Endothelial cell of umbilical vein (primary cell): Measurements from ENCODE around the gene EMC9. TPM values are rescaled to one million over a fixed set of nuclear protein-coding genes. Genes with fewer than 3 reads are reported as not detected.

ENCODE experiments used
- BruUV-seq: library from RNA; stranded (reverse); fragments of 400-500 nt; replicated peaks from 2 replicates; lab custom pipeline; 2021; lab: Mats Ljungman, UMichigan
- CTCF ChIA-PET: fragments of 300-600, 350-600 bp; sonication (Branson Sonifier 250); formaldehyde crosslinking; loops from one replicate; lab custom pipeline; 2021; ENCODE audit warnings: antibody characterized with exemption, inconsistent platforms; lab: Charles Lee
- POLR2A ChIA-PET: fragments of 300-600, 350-600 bp; sonication (Branson Sonifier 250); formaldehyde crosslinking; loops from one replicate; lab custom pipeline; 2021; ENCODE audit warnings: antibody characterized with exemption, inconsistent platforms; lab: Charles Lee
- DNase-seq: peaks from one replicate; pipeline ENCODE4 v3.0.0-alpha.2; 2011; ENCODE audit warnings: low read depth, low spot score
- FAIRE-seq: peaks from 2 replicates; lab custom pipeline; 2011; peaks lifted over from hg19 to GRCh38; lab: Jason Lieb, UNC
- H2AFZ ChIP-seq: 2 replicates; pipeline ENCODE4 v1.6.0; 2012; ENCODE audit warnings: low read depth, low read length, control low read depth, inconsistent platforms
- H3K27ac ChIP-seq: 2 replicates; pipeline ENCODE4 v1.5.1; 2011; ENCODE audit warnings: low read depth, mild to moderate bottlenecking, control low read depth, low read length, moderate library complexity; ENCODE audit not compliant: insufficient read depth
- H3K27me3 ChIP-seq, 2 experiments: 2 replicates each; pipeline versions ENCODE4 v1.6.0 to v1.6.1; 2011; ENCODE audit warnings: low read length in 2 of 2, mixed read lengths in 1 of 2; ENCODE audit not compliant: control insufficient read depth in 2 of 2, insufficient read depth in 2 of 2
- H3K36me3 ChIP-seq, 2 experiments: 2 replicates in 1 of 2; 3 replicates in 1 of 2; pipeline ENCODE4 v1.5.1; 2011; ENCODE audit warnings: low read length in 2 of 2, mild to moderate bottlenecking in 1 of 2, moderate library complexity in 1 of 2; ENCODE audit not compliant: control insufficient read depth in 2 of 2, insufficient read depth in 2 of 2; ENCODE audit errors: extremely low read depth in 1 of 2
- H3K4me1 ChIP-seq: 3 replicates; pipeline ENCODE4 v1.5.1; 2011; ENCODE audit warnings: mild to moderate bottlenecking, low read length; ENCODE audit not compliant: control insufficient read depth, insufficient read depth; ENCODE audit errors: extremely low read depth
- H3K4me2 ChIP-seq: 2 replicates; pipeline ENCODE4 v1.6.1; 2011; ENCODE audit warnings: low read length, control low read depth, mixed read lengths; ENCODE audit not compliant: insufficient read depth
- H3K4me3 ChIP-seq, 3 experiments: fragments of 200-600 bp in 1 of 3; sonication (generic), shearing (Covaris generic) in 1 of 3; replicated peaks in 1 of 3; 2 replicates each; pipeline ENCODE4 v1.5.1; 2011 to 2016; ENCODE audit warnings: control low read depth in 3 of 3, low read length in 3 of 3, mild to moderate bottlenecking in 2 of 3, inconsistent platforms in 1 of 3, low read depth in 1 of 3, moderate library complexity in 1 of 3; ENCODE audit not compliant: insufficient read depth in 1 of 3
- H3K79me2 ChIP-seq: 2 replicates; pipeline ENCODE4 v1.6.0; 2012; ENCODE audit warnings: low read length, inconsistent platforms; ENCODE audit not compliant: control insufficient read depth, insufficient read depth
- H3K9ac ChIP-seq: replicated peaks from 2 replicates; pipeline ENCODE3; 2011; ENCODE audit warnings: low read length, control low read depth; ENCODE audit not compliant: insufficient read depth; ENCODE audit errors: extremely low read depth
- H3K9me1 ChIP-seq: replicated peaks from 3 replicates; pipeline ENCODE4 v1.6.0; 2011; ENCODE audit warnings: mild to moderate bottlenecking, low read length; ENCODE audit not compliant: control insufficient read depth, insufficient read depth; ENCODE audit errors: extremely low read depth
- H3K9me3 ChIP-seq: replicated peaks from 2 replicates; pipeline ENCODE4 v1.5.1; 2012; ENCODE audit warnings: low read length, inconsistent platforms; ENCODE audit not compliant: control insufficient read depth, insufficient read depth
- H4K20me1 ChIP-seq: replicated peaks from 2 replicates; pipeline ENCODE3; 2011; ENCODE audit warnings: mild to moderate bottlenecking, low read length; ENCODE audit not compliant: control insufficient read depth, insufficient read depth; ENCODE audit errors: extremely low read depth
- EZH2 ChIP-seq: IDR thresholded peaks from 2 replicates; pipeline ENCODE4 v1.6.1; 2012; ENCODE audit warnings: borderline replicate concordance, low read depth, mild to moderate bottlenecking, moderate library complexity, low read length, inconsistent platforms; ENCODE audit not compliant: severe bottlenecking
- FOS ChIP-seq: IDR thresholded peaks from 2 replicates; pipeline ENCODE4 v1.6.1; 2011; ENCODE audit warnings: mild to moderate bottlenecking, low read length, moderate library complexity, borderline replicate concordance; ENCODE audit not compliant: insufficient read depth
- GATA2 ChIP-seq: IDR thresholded peaks from 2 replicates; pipeline ENCODE4 v1.7.0; 2011; ENCODE audit warnings: low read depth, mild to moderate bottlenecking, moderate library complexity, mixed read lengths, low read length; ENCODE audit not compliant: insufficient read length, insufficient read depth
- JUN ChIP-seq: IDR thresholded peaks from 2 replicates; pipeline ENCODE4 v1.6.1; 2011; ENCODE audit warnings: borderline replicate concordance, low read depth; ENCODE audit not compliant: insufficient read length, insufficient read depth
- MYC ChIP-seq: IDR thresholded peaks from one replicate; pipeline ENCODE4 v1.6.1; 2011; ENCODE audit warnings: mild to moderate bottlenecking, low read depth, low read length
- POLR2A ChIP-seq: IDR thresholded peaks from 2 replicates; pipeline ENCODE4 v1.6.1; 2012; ENCODE audit warnings: low read depth, mild to moderate bottlenecking, control low read depth, low read length
- POLR2AphosphoS5 ChIP-seq: IDR thresholded peaks from 2 replicates; pipeline ENCODE4 v1.6.1; 2012; ENCODE audit warnings: low read depth, mild to moderate bottlenecking, control low read depth, low read length, moderate library complexity; ENCODE audit not compliant: insufficient read depth
- dilution Hi-C: fragments of 300-500 bp; cut with MboI; formaldehyde crosslinking; loops from one replicate; pipeline ENCODE4 v1.15.0; 2019; ENCODE audit warnings: low sequenced_read_pairs; ENCODE audit not compliant: extremely low pct_ligation_motif_present
- intact Hi-C: fragments of 100-400 bp; cut with micrococcal nuclease; formaldehyde crosslinking; loops from one replicate; pipeline ENCODE4 v1.10.0; 2022
- polyA plus RNA-seq, 4 experiments: library from polyadenylated mRNA; depleted of rRNA in 3 of 4; stranded (reverse) in 3 of 4; unstranded in 1 of 4; fragments of >200 nt; gene quantifications; 2 replicates each; pipeline versions ENCODE4 v1.2.1 to v1.2.3, GENCODE V29; 2011 to 2012; ENCODE audit warnings: missing spikeins in 1 of 4
- total RNA-seq: library from RNA; stranded (reverse); gene quantifications from 2 replicates; pipeline ENCODE4 v1.2.3, GENCODE V29; 2021
- TF ChIP-seq, protein P1 (sequence below), 2 donors: IDR thresholded peaks; 1 replicate in 1 of 2; 2 replicates in 1 of 2; pipeline ENCODE4 v1.5.1; 2011; ENCODE audit warnings: low read length in 2 of 2, mild to moderate bottlenecking in 2 of 2, moderate library complexity in 2 of 2, control low read depth in 1 of 2, inconsistent platforms in 1 of 2, low read depth in 1 of 2; ENCODE audit not compliant: insufficient read depth in 1 of 2; ENCODE audit errors: extremely low read depth in 1 of 2
- TF ChIP-seq, protein P2 (sequence below): IDR thresholded peaks from 2 replicates; pipeline ENCODE4 v1.6.1; 2011; ENCODE audit not compliant: insufficient read depth, insufficient read length

EMC9 gene
- total and polyA plus RNA-seq, 2 donors (not counting 3 experiments of a cell fraction or from before 2014, with no cell fraction given) = 21.8 to 31.8 TPM

DNA sequence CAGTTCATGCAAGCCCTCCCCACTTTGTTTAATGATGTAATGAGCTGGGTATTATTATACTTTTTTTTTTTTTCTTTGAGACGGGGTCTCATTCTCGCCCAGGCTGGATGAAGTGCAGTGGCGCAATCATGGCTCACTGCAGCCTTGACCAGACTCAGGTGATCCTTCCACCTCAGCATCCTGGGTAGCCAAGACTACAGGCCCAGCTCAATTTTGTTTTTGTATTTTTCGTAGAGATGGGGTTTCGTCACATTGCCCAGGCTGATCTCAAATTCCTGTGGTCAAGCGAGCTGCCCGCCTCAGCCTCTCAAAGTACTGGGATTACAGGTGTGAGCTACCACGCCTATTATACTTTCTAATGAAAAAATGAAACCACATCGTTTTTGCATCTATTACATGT is 31.3 kb downstream of the EMC9 start:
- BruUV-seq = no TSS peak
- dilution Hi-C loops = no loop called here

More for the DNA sequence above, 31.3 kb downstream of the EMC9 start:
- no peak for TF ChIP-seq JUN
- TF ChIP-seq, protein P1, sequence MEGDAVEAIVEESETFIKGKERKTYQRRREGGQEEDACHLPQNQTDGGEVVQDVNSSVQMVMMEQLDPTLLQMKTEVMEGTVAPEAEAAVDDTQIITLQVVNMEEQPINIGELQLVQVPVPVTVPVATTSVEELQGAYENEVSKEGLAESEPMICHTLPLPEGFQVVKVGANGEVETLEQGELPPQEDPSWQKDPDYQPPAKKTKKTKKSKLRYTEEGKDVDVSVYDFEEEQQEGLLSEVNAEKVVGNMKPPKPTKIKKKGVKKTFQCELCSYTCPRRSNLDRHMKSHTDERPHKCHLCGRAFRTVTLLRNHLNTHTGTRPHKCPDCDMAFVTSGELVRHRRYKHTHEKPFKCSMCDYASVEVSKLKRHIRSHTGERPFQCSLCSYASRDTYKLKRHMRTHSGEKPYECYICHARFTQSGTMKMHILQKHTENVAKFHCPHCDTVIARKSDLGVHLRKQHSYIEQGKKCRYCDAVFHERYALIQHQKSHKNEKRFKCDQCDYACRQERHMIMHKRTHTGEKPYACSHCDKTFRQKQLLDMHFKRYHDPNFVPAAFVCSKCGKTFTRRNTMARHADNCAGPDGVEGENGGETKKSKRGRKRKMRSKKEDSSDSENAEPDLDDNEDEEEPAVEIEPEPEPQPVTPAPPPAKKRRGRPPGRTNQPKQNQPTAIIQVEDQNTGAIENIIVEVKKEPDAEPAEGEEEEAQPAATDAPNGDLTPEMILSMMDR (IDR thresholded peaks at IDR 0.05; ENCODE audit: extremely low read depth in 1 of 2, insufficient read depth in 1 of 2, low read depth in 1 of 2, low read length in 2 of 2) = no peak
- TF ChIP-seq GATA2 = no peak
- no peak for TF ChIP-seq POLR2A
- no peak for TF ChIP-seq EZH2
- TF ChIP-seq MYC = no peak
- TF ChIP-seq FOS = no peak
- TF ChIP-seq POLR2AphosphoS5 = no peak
- TF ChIP-seq, protein P2, sequence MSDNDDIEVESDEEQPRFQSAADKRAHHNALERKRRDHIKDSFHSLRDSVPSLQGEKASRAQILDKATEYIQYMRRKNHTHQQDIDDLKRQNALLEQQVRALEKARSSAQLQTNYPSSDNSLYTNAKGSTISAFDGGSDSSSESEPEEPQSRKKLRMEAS = no peak
- no peaks in the 10 kb centered on the region for H3K36me3 ChIP-seq
- intact Hi-C loops = loop anchor here (5.0 kb wide), 1 partner anchor 1178 kb away; no protein-coding TSS in a partner anchor
- no peaks in the 10 kb centered on the region for H3K9me1 ChIP-seq
- H3K27ac ChIP-seq = no peak overlapping the region
- no peak overlapping the region for H2AFZ ChIP-seq
- H3K4me3 ChIP-seq = no peak overlapping the region
- no peak for DNase-seq
- no peaks in the 10 kb centered on the region for H3K9me3 ChIP-seq
- ChIA-PET POLR2A (interaction anchor here (1.2 kb wide), 1 partner anchor 16 kb away, joined by 3 read pairs; no protein-coding TSS in a partner anchor), CTCF (interaction anchor here (1.2 to 11.7 kb wide), 7 partner anchors 9 to 54 kb away, joined by 3 to 420 read pairs (median 11); partner anchors contain the start of genes EMC9, IRF9, PCK2 and PSME2)
- H3K79me2 ChIP-seq = no peaks in the 10 kb centered on the region
- peaks cover 22% of the 10 kb centered on the region for H3K4me1 ChIP-seq
- no peaks in the 10 kb centered on the region for H3K27me3 ChIP-seq
- no peak for FAIRE-seq
- H4K20me1 ChIP-seq = no peaks in the 10 kb centered on the region
- H3K9ac ChIP-seq = no peak overlapping the region
- no peak overlapping the region for H3K4me2 ChIP-seq
